ENCODE data around the gene AADACL3.
"Not testable (repeated sequence)": the region's sequence is repeated elsewhere in the genome, so short reads cannot be mapped to it uniquely, and the experiment has no call there.

AADACL3 gene, protein sequence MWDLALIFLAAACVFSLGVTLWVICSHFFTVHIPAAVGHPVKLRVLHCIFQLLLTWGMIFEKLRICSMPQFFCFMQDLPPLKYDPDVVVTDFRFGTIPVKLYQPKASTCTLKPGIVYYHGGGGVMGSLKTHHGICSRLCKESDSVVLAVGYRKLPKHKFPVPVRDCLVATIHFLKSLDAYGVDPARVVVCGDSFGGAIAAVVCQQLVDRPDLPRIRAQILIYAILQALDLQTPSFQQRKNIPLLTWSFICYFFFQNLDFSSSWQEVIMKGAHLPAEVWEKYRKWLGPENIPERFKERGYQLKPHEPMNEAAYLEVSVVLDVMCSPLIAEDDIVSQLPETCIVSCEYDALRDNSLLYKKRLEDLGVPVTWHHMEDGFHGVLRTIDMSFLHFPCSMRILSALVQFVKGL

DNA sequence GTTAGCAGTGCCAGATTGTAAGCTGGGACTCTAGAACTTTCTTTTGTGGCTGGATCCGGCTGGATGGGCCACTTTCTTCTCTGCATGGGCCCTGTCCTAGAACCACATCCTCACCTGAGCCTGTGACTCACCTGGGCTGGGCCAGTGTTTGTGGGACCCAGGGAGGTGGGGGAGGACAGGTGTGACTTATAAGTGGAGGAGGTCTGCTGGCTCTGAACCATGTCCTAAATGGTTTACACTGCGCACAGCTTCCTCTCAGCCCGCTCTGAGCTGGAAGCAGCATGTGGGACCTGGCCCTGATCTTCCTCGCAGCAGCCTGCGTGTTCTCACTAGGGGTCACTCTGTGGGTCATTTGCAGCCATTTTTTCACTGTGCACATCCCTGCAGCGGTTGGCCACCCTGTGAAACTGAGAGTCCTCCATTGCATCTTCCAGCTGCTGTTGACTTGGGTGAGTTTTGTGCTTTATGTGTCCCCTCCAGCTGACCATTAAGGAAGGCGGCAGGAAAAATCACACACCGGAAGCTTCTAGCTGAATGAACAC, at the start of gene AADACL3:
Gene AADACL3, plus strand, starts transcription at position 215 of the 542 bp plus-strand sequence. Its CDS starts 67 bp downstream, at position 282.
- DNase-seq: no peak

DNA sequence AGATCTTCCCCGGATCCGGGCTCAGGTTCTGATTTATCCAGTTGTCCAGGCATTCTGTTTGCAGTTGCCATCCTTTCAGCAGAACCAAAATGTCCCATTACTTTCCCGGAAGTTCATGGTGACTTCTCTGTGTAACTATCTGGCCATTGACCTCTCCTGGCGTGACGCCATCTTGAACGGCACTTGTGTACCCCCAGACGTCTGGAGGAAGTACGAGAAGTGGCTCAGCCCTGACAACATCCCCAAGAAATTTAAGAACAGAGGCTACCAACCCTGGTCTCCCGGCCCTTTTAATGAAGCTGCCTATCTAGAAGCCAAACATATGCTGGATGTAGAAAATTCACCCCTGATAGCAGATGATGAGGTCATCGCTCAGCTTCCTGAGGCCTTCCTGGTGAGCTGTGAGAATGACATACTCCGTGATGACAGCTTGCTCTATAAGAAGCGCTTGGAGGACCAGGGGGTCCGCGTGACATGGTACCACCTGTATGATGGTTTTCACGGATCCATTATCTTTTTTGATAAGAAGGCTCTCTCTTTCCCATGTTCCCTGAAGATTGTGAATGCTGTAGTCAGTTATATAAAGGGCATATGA, 49.7 kb upstream of the AADACL3 start:
- no peak for DNase-seq

DNA sequence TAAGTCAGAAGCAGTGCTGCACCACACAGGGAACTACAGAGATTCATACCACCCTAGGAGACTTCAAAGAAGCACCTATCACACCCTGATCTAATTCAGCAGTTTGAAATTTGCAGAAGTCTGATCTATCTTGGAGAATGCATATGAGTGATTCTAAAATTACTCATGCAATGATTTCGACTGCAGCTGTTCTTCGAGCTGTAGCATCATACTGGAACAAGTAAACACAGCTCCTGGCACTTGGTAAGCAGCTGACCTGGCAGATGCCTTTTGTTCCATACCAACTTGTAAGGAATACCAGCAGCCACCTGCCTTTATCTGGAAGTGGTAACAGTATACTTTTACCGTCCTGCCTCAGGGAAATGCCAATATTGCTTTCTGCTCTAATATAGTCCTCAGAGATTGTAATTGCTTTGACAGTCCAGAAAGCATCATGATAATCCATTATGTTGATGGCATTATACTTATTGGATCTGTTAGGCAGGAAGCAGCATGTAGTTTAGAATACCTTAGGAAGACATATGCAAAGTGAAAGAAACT, 46.3 kb upstream of the AADACL3 start:
- DNase-seq: no peak

DNA sequence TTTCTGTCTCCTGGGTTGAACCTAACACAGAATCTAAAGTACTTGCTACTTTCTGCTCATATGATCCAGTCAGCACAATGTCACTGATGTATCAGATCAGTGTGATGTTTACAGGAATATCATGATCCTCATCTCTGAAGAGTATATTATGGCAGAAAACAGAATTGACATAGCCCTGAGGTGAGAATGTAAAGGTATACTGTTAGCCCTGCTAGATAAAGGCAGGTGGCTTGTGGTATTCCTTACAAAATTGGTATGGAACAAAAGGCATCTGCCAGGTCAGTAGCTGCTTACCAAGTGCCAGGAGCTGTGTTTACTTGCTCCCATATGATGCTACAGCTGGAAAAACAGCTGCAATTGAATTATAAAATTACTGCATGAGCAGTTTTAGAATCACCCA, 41.6 kb upstream of the AADACL3 start:
- DNase-seq: no peak

DNA sequence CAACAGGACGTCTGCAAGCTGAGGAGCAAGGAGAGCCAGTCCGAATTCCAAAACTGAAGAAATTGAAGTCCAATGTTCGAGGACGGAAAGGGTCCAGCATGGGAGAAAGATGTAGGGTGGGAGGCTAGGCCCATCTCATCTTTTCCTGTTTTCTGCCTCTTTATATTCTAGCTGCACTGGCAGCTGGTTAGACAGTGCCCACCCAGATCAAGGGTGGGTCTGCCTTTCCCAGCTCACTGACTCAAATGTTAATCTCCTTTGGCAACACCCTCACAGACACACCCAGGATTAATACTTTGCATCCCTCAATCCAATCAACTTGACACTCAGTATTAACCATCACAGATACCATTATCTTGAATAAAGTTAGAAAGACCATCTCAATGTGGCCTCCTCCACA, 39.8 kb upstream of the AADACL3 start:
- DNase-seq: not testable (repeated sequence)

DNA sequence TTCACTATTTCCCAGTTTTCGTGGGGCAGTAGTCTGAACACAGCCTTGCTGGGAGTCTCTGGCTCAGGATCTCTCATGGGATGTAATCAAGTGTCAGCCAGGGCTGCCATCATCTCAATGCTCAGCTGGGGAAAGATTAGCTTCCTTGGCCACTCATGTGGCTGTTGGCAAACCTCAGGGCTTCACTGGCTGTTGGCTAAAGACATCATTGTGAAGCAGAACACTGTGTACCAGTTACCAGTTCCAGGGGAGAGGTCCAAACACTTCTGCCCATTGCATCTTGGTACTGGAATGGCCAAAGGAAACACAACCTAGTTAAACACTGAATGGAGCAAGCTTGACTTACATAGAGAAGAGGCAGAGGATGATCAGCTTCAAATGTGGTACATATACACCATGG, 38.3 kb upstream of the AADACL3 start:
- DNase-seq: no peak

DNA sequence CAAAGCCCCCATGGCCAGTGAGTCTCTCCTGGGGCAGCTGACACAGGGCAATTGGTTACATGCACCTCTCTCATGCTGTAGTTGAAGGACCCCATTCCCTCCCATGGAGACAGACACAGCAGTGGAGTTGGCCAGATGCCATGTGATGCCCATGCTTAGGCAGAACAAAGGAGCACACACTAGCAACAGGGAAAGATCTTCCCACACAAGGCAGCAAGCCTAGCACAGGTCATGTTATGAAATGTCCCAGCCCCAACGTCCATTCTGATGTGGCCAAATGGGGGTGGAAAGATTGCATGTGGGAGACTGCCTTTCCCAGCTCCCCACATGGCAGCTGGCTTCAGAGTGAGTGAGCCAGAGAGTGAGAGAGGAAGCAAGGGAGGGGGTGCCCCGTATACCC, 37.6 kb upstream of the AADACL3 start:
- DNase-seq: no peak

DNA sequence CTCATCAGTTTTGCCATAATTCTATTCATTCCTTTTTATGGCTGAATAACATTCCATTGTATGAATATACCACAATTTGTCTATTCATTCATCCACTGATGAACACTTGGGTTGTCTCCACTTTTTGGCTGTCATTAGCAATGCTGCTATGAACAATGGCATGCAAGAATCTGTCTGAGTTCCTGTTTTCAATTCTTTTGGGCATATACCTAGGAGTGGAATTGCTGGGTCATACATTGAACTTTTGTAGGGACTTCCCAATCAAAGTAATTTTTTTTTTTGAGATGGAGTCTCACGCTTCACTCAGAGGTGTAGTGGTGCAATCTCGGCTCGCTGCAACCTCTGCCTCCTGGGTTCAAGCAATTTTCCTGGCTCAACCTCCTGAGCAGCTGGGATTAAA, 37.1 kb upstream of the AADACL3 start:
- DNase-seq: no peak

DNA sequence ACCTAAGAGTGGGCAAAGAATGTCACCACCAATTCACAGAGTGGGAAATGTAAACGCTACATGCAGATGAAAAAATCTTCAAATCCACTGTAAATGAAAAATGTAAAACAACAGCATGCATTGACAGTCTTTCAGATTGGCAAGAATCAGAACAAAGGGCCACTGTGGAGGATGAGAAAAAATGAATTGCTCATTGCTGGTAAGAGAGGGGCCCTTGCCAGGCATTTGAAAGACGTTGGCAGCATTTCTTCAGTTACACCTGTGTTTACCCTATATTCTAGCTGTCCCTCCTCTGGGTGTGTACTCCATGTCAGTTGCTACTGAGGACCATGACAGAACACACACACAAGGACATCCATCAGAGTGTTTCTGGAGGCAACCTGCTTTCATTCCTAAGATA, 25.8 kb upstream of the AADACL3 start:
- DNase-seq: no peak

DNA sequence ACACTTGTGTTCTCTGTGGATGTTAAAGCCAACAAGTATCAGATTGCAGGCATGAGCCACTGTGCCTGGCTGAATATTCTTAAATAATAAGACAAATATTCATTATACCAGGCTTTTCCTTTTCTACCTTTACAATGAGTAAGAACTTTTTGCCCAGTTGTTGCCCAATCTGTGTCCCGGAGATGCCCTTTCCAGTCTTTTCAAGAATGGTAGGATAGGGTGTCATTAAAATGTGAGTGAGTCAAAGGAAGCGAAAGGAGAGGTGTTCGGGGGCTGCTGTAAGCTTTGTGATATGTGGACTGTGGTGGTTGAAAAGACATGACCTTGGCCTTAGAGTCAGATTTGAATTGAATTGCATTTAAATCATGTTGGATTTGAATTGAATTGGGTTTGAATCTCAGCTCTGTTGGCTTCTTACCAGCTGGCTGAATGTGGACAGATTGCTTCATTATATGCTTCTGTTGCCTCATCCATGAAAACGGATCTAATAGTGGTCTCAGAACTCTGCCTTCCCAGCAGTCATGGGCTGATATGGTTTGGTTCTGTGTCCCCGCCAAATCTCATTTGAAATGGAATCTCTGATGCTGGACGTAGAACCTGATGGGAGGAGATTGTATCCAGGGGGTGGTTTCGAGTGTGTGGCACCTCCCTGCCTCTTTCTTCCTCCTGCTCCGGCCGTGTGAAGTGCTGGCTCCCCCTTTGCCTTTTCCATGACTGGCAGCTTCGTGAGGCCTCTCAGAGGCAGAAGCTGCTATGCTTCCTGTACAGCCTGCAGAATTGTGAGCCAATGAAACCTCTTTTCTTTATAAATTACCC, 22.7 kb upstream of the AADACL3 start:
- no peak for DNase-seq

DNA sequence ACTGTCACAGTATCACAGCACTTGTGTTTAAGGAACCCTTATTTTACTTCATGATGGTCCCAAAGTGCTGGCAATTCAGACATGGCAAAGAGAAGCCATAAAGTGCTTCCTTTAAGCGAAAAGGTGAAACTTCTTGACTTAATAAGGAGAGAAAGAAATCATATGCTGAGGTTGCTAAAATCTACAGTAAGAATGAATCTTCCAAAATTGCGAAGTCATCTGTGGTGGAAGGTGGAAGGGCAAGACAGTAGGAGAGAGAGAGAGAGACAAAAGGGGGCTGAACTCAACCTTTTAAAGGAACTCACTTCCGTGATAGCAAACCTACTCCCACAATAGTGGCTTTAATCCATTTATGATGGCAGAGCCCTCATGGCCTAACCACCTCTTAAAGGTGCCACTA, 19.3 kb upstream of the AADACL3 start:
- DNase-seq: no peak

DNA sequence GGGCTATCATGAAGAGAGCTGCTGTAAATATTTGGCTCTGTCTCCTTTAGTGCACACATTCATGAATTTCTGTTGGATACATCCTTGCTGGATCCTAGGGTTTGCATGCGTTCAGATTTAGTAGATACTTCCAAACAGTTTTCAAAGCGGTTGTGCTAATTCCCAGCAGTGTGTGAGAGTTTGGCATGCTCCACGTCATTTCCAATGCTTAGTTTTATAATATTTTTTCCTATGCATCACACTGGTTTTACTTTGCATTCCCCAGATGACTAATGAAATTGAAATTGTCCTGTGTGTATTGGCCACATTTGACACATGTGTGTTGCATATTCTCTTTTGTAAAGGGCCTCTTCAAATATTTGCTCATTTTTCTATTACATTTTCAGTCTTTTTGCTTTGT, 18.5 kb upstream of the AADACL3 start:
- DNase-seq: no peak

DNA sequence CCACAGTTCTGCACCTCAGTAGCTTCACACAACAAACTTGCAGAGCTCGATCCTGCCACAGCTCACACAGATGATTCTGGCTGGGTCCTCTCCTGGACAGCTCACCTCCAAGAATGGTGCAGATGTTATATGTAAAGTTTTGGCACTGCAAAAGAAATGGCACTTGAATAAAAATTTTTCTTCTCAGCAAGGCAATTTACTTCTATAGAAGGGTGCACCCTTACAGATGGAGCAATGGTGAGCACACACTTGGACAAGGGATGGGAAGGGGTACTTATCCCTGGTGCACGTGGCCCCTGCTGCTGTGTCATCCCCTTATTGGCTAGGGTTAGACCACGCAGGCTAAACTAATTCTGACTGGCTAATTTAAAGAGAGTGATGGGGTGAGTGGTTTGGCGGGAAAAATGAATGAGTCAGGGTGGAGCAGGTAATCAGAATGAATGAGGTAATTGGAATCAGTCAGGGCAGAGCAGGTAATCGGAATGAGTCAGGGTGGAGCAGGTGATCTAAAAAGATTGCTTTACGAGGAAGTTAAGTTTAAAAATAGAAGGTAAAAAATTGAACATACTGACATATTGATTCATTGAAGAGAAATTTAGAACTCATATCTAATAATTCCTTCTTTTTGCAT, 12.0 kb upstream of the AADACL3 start:
- no peak for DNase-seq

DNA sequence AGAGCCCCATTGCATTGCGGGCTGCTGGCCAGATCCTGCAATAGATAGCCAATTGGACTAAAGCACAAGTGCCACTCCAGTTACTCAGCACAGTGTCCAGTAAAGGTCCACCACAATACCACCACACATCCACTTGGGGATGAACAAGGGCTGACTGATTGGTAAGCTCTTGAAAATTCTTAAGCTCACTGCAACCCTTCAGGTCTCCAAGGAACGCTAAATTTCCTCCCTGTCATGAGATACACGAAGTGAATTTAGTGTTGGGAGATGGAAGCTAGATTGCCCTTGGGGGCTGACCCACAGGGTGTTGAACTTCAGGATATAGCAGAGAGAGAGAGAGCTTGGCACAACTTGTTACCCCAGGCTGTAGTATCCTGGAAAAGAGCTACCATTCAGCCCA, 9.8 kb upstream of the AADACL3 start:
- DNase-seq: no peak

DNA sequence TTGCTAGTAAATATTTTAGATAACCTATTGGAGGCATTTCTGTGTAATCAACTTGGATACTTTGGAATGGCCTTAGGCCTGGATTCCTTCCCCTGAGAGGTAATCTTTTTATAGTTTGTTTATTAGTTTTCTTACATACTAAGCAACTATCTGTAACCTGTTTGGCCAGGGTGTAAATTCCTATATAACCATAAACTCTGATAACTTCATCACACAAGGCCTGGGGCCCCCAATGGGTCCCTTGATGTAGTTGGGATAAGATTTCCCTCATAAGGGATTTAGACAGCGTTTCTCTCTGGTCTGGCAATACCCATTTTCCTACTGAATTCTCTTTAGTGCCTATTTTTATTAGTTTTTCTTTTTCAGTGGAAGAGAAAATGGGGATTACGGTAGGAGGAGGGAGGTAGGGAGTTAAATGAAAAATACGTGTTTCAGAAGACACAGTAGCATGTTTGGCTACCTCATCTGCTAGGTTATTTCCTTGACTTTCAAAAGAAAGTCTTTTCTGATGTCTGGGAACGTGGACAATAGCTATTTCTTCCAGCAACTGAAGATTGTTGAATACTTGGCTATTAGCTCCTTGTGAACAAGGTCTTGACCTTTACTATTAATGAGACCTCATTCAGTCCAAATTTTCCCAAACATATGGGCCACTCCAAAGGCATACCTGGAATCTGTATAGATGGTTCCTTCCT, 7.4 kb upstream of the AADACL3 start:
- no peak for DNase-seq

DNA sequence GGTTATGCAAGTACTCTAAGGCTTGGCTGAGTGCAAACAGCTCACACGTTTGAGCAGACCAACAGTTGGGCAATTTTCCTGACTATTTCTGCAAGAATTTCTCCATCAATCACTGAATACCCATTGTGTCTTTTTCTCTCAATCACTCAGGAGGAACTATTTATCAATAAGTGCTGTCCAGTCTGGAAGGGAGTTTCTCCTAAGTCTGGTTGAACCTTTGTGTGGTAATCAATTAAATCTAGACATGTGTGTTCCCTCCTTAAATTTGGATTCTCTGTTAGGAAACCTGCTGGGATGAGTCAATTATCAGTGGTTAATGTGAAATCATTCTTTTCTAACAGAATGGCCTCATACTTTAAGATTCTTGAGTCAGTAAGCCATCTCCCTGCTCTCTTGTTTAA, 6.8 kb upstream of the AADACL3 start:
- DNase-seq: no peak

DNA sequence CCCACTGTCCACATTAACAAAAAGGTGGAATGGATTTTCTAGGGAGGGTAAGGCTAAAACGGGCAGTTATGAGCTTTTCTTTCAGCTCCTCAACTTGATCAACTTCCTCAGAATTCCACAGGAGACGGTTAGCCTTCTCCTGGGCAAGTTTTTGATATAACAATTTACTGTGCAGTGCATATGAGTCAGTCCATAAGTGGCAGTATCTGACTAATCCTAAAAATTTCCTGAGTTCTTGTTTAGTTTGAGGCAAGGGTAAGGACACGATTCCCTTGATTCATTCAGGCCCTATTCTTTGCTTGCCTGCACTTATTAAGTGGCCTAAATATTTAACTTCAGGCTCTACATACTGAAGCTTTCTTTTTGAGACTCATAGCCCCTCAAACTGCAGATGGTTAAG, 6.2 kb upstream of the AADACL3 start:
- DNase-seq: no peak

DNA sequence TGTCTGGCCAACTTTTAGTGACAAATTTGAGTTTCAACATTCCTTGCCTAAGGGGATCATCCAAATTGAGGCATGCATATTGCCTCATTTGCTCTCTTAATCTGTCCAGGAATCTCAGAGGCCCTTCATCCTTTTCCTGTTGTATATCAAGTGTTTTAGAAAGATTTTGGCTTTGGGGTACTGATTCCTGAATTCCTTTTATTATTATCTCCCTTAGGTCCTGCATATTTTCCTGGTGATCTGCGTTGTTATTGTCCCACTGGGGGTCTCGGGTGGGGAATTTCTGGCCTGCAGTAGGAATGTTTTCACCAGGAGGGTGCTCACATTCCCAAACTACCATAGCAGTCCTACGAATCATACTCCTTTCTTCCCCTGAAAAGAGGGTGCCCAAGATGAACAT, 4.4 kb upstream of the AADACL3 start:
- DNase-seq: no peak

DNA sequence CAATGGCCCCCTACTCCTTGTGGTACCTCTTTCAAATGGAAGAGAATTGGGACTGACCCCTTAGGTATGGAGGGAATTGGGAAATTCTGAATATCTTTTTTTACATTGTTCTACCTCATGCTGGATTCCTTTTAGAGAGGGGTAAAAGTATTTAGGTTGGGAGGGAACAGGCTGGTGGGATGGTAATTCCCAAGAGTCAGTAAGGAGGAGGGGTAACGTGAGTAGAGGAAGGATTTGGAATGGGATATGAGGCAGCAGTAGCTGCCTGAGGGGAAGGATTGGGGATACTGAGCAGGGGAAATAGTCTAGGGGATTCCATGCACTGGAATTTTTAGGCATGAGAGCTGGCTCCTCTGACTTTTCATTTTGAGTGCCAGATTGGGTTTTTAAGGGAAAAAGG, 3.8 kb upstream of the AADACL3 start:
- no peak for DNase-seq

DNA sequence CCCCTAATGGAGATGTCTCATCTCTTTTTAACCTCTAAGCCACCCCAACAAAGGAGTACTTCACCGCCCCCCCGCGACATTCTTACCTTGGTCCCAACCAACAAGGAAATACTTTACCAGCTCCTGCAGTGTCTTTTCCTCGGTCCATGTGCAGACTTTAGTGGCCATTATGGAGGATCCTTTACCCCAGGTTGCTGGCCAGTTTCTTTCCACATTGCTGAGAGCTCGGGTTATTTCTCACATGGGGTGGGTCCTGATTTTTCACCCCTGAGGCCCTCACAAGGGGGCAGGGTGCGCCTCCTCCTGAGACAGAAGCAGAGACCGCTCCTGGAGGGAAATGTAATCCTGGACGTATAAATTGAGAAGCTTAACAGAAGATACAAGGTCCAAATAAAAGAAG, 3.0 kb upstream of the AADACL3 start:
- no peak for DNase-seq

DNA sequence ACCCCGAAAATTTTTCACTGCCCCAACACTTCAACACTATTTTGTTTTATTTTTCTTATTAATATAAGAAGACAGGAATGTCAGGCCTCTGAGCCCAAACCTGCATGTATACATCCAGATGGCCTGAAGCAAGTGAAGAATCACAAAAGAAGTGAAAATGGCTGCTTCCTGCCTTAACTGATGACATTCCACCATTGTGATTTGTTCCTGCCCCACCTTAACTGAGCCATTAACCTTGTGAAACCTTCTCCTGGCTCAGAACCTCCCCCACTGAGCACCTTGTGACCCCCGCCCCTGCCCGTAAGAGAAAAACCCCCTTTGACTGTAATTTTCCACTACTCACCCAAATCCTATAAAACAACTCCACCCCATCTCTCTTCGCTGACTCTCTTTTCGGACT, 2.3 kb upstream of the AADACL3 start:
- DNase-seq: not testable (repeated sequence)

Data from bone marrow (tissue), 2 donors.